ENCODE measurements around the gene TUBGCP3.

The TUBGCP3 gene

DNA sequence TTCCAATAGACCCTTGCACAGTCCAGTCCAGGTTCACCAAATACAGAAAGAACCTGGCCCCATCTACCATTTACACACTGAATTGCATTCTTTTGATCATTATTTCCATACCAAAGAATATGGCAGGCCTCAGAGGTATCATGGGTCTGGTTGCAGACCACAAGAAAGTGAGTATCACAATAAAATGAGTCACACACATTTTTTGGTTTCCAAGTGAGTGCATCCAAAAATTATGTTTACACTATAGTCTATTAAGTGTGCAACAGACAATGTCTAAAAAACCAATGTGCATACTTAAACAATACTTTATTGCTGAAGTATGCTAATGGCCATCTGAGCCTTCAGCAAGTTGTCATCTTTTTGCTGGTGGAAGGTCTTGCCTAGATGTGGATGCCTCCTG lies 106.5 kb downstream of the TUBGCP3 start:
- Histone ChIP-seq H3K9me2 (ENCODE audit: low read depth, low read length) (no peaks in the 10 kb centered on the region), H3K4me3 (ENCODE audit: low read depth, low read length, poor library complexity, severe bottlenecking) (no peak overlapping the region), H3K79me2 (ENCODE audit: insufficient read depth, low read length) (no peaks in the 10 kb centered on the region), H2AFZ (ENCODE audit: low read length) (no peak overlapping the region), H3K9me3 (ENCODE audit: low read length) (no peaks in the 10 kb centered on the region), H3K36me3 (ENCODE audit: insufficient read depth, low read length) (peaks cover 20% of the 10 kb centered on the region), H3K27me3 (ENCODE audit: insufficient read depth, low read length) (no peaks in the 10 kb centered on the region), H3K4me1 (ENCODE audit: insufficient read depth, low read length, severe bottlenecking) (no peaks in the 10 kb centered on the region), H3K9ac (ENCODE audit: low read length) (no peak overlapping the region), H4K20me1 (ENCODE audit: insufficient read depth, low read length) (no peaks in the 10 kb centered on the region), H3K4me2 (ENCODE audit: low read length) (no peak overlapping the region), H3F3A (ENCODE audit: insufficient read depth, low read length) (no peaks in the 10 kb centered on the region), H3K27ac (ENCODE audit: low read depth, low read length, poor library complexity, severe bottlenecking) (no peak overlapping the region)
- TF ChIP-seq EZH2 (IDR thresholded peaks at IDR 0.05; ENCODE audit: borderline replicate concordance, low read length): no peak
- TF ChIP-seq, protein P1, sequence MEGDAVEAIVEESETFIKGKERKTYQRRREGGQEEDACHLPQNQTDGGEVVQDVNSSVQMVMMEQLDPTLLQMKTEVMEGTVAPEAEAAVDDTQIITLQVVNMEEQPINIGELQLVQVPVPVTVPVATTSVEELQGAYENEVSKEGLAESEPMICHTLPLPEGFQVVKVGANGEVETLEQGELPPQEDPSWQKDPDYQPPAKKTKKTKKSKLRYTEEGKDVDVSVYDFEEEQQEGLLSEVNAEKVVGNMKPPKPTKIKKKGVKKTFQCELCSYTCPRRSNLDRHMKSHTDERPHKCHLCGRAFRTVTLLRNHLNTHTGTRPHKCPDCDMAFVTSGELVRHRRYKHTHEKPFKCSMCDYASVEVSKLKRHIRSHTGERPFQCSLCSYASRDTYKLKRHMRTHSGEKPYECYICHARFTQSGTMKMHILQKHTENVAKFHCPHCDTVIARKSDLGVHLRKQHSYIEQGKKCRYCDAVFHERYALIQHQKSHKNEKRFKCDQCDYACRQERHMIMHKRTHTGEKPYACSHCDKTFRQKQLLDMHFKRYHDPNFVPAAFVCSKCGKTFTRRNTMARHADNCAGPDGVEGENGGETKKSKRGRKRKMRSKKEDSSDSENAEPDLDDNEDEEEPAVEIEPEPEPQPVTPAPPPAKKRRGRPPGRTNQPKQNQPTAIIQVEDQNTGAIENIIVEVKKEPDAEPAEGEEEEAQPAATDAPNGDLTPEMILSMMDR (IDR thresholded peaks at IDR 0.05; ENCODE audit: low read length): no peak

DNA sequence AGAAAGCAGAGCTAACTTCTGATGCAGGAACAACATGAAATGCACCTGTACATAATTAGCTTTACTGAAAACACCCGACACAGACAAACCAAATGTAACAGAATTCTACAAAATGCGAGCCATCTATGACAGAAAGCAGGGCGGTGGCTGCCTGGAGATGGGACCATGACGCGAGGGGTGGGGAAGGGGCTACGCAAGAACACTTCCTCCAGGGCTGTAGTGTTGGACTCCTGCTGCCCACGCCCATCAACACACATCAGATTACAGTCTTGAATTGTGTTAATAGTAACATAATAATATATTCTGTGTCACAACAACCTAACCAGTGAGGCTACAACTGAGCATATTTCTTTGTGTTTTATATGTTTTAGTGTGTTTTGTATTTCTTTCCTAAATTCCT lies 108.6 kb downstream of the TUBGCP3 start:
- H3K4me2 ChIP-seq (ENCODE audit: low read length): no peak overlapping the region
- H4K20me1 ChIP-seq (ENCODE audit: insufficient read depth, low read length): no peaks in the 10 kb centered on the region
- H3K4me1 ChIP-seq (ENCODE audit: insufficient read depth, low read length, severe bottlenecking): no peaks in the 10 kb centered on the region
- no peaks in the 10 kb centered on the region for H3K9me3 ChIP-seq (ENCODE audit: low read length)
- H3K36me3 ChIP-seq (ENCODE audit: insufficient read depth, low read length): 0 out of 2 replicates have a peak, but pooled peaks cover 9% of the 10 kb centered on the region
- no peaks in the 10 kb centered on the region for H3K27me3 ChIP-seq (ENCODE audit: insufficient read depth, low read length)
- no peak overlapping the region for H3K27ac ChIP-seq (ENCODE audit: low read depth, low read length, poor library complexity, severe bottlenecking)
- H3K9ac ChIP-seq (ENCODE audit: low read length): no peak overlapping the region
- H2AFZ ChIP-seq (ENCODE audit: low read length): no peak overlapping the region
- TF ChIP-seq EZH2 (IDR thresholded peaks at IDR 0.05; ENCODE audit: borderline replicate concordance, low read length): no peak
- TF ChIP-seq, protein P1 (IDR thresholded peaks at IDR 0.05; ENCODE audit: low read length): no peak
- no peaks in the 10 kb centered on the region for H3K9me2 ChIP-seq (ENCODE audit: low read depth, low read length)
- no peak overlapping the region for H3K4me3 ChIP-seq (ENCODE audit: low read depth, low read length, poor library complexity, severe bottlenecking)
- H3F3A ChIP-seq (ENCODE audit: insufficient read depth, low read length): no peaks in the 10 kb centered on the region
- H3K79me2 ChIP-seq (ENCODE audit: insufficient read depth, low read length): no peaks in the 10 kb centered on the region

DNA sequence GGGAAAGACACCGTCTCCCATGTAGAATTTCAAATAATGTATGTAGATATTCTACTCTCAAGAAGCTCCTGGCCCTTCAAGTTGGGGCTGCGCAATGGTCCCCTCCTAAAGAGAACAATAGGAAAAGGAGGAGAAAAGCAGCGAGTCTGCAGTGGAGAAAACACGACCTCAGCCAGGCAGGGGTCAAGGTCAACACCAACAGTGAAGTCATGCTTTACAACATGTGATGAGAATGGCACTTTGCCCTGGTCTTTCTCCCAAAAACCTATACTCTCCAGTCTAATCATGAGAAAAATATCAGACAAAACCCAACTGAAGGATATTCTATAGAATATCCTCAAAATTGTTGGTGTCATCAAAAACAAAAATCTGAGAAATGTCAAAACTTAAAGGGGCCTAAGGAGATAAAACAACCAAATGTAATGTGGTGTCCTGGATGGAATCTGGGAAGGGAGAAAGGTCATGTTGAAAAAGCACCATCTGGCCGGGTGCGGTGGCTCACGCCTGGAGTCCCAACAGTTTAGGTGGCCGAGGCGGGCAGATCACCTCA lies 110.8 kb downstream of the TUBGCP3 start:
- H4K20me1 ChIP-seq (ENCODE audit: insufficient read depth, low read length): no peaks in the 10 kb centered on the region
- no peak overlapping the region for H3K4me2 ChIP-seq (ENCODE audit: low read length)
- no peaks in the 10 kb centered on the region for H3K36me3 ChIP-seq (ENCODE audit: insufficient read depth, low read length)
- no peaks in the 10 kb centered on the region for H3K4me1 ChIP-seq (ENCODE audit: insufficient read depth, low read length, severe bottlenecking)
- H3K9ac ChIP-seq (ENCODE audit: low read length): no peak overlapping the region
- no peak for TF ChIP-seq EZH2 (IDR thresholded peaks at IDR 0.05; ENCODE audit: borderline replicate concordance, low read length)
- TF ChIP-seq, protein P1 (IDR thresholded peaks at IDR 0.05; ENCODE audit: low read length): no peak
- H3K79me2 ChIP-seq (ENCODE audit: insufficient read depth, low read length): no peaks in the 10 kb centered on the region
- no peak overlapping the region for H3K27ac ChIP-seq (ENCODE audit: low read depth, low read length, poor library complexity, severe bottlenecking)
- no peaks in the 10 kb centered on the region for H3K9me3 ChIP-seq (ENCODE audit: low read length)
- no peak overlapping the region for H3K4me3 ChIP-seq (ENCODE audit: low read depth, low read length, poor library complexity, severe bottlenecking)
- no peaks in the 10 kb centered on the region for H3K9me2 ChIP-seq (ENCODE audit: low read depth, low read length)
- no peaks in the 10 kb centered on the region for H3F3A ChIP-seq (ENCODE audit: insufficient read depth, low read length)
- H2AFZ ChIP-seq (ENCODE audit: low read length): no peak overlapping the region
- H3K27me3 ChIP-seq (ENCODE audit: insufficient read depth, low read length): no peaks in the 10 kb centered on the region

All from OCI-LY1 (cell line).